ENCODE results near the gene BTBD19. TPM values are rescaled to one million over a fixed set of nuclear protein-coding genes. Genes with fewer than 3 reads are reported as not detected.

The BTBD19 gene
- total and polyA plus RNA-seq, 9 of the 15 experiments (the other 6 are each of a cell fraction or from before 2014, with no cell fraction given) = 0.22 to 2.0 (median 0.95) TPM

- H3K4me1 ChIP-seq (replicated peaks in 1 of 2; ENCODE audit: control insufficient read depth in 2 of 2, insufficient read depth in 2 of 2, low read length in 2 of 2) = no peaks in the 10 kb centered on the region
- ATAC-seq = no peak
- ChIA-PET CTCF (ENCODE audit: low intra/inter-chr PET ratio) (no interaction called here), POLR2A (interaction anchor here (0.7 to 1.1 kb wide), 5 partner anchors 34 to 735 kb away, joined by 3 to 4 read pairs (median 4); partner anchors contain the start of gene UROD)
- H3K4me3 ChIP-seq = no peak overlapping the region
- in situ Hi-C loops (cut with MboI) = no loop called here
- H3K9ac ChIP-seq (ENCODE audit: insufficient read depth in 1 of 2, low read depth in 2 of 2, low read length in 2 of 2) = no peak overlapping the region
- intact Hi-C loops (cut with micrococcal nuclease) = no loop called here
- TF ChIP-seq ARID3A (IDR thresholded peaks at IDR 0.05; ENCODE audit: borderline replicate concordance, low read depth, low read length) = no peak
- TF ChIP-seq RHOXF2B (CRISPR knock-in tag; conservative IDR thresholded peaks at IDR 0.05) = no peak
- TF ChIP-seq IRF1 (CRISPR knock-in tag; IDR thresholded peaks at IDR 0.05; ENCODE audit: borderline replicate concordance) = no peak
- H3K27me3 ChIP-seq (ENCODE audit: control insufficient read depth in 2 of 2, insufficient read depth in 2 of 2, low read length in 2 of 2) = no peaks in the 10 kb centered on the region
- H2AFZ ChIP-seq (ENCODE audit: low read depth, low read length) = no peak overlapping the region
- 94% methylated on average over 6 of the region's 6 CpGs for WGBS (ENCODE audit: insufficient coverage, low coverage, missing lambda C conversion rate)
- peaks cover 54% of the 10 kb centered on the region for H3K36me3 ChIP-seq (ENCODE audit: control insufficient read depth, insufficient read depth, low read length)
- no peaks in the 10 kb centered on the region for H3K9me3 ChIP-seq (replicated peaks; ENCODE audit: control insufficient read depth, insufficient read depth, low read depth, low read length)
- no peak for DNase-seq (ENCODE audit: extremely low read depth in 1 of 4, low spot score in 3 of 4)
- H4K20me1 ChIP-seq (replicated peaks; ENCODE audit: control insufficient read depth, insufficient read depth, low read length) = no peaks in the 10 kb centered on the region
- no peaks in the 10 kb centered on the region for H3K79me2 ChIP-seq (ENCODE audit: control insufficient read depth, insufficient read depth, low read length)
- no peak for FAIRE-seq
- H3K4me2 ChIP-seq (ENCODE audit: insufficient read depth, low read length) = no peak overlapping the region
- no peaks in the 10 kb centered on the region for H3K9me1 ChIP-seq (ENCODE audit: control insufficient read depth, insufficient read depth, low read length)
- no peak overlapping the region for H3K27ac ChIP-seq (ENCODE audit: extremely low read depth, low read depth, low read length)
- no TSS peak for BruUV-seq (replicated peaks)
These were observed 44.9 kb downstream of the BTBD19 start for GRCh38 chr1:44853201-44853600.

All from K562 (cell line).